SIG-M5 (cell line): ENCODE measurements around the gene SCAMP1.

Source experiments
- DNase-seq: peaks from one replicate; lab custom pipeline; 2025; lab: John Stamatoyannopoulos, UW

The SCAMP1 gene

DNA sequence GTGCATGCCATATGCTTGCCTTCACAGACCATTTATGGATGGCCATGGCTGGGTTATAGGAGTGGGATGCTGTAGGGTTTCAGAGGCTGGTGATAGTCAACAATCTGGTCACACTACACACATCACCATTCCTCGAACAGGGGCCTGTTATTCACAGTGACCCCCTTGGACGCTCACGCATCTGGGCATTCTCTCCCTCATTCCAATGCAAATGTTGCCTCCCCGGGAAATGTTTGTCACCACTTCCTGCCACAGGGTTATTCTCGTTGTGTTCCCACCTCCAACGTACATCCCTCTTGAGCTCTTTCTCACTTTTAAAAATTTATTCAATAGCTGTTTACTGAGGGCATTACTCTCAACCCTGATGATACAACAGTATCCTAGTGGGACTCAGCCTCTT is 135.4 kb downstream of the SCAMP1 start:
- DNase-seq: no peak

DNA sequence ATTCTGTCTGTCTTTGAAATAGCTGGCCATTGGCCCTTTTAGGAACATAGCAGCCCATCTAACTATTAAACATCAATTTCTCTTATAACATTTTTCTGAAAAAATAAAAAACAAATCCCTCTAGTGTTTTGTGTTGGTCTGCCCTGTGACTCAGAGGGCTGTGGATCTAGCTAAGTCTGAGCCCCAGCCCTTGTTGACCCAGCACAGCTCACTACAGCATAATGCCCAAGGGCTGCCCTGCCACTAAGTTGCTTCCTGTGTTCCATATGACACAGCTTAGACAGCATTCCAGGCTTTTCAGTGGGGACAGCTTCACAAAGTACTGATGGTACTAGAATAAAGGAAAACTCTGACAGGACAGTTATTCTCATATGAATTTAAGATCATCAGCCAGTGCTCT is 136.0 kb downstream of the SCAMP1 start:
- no peak for DNase-seq

DNA sequence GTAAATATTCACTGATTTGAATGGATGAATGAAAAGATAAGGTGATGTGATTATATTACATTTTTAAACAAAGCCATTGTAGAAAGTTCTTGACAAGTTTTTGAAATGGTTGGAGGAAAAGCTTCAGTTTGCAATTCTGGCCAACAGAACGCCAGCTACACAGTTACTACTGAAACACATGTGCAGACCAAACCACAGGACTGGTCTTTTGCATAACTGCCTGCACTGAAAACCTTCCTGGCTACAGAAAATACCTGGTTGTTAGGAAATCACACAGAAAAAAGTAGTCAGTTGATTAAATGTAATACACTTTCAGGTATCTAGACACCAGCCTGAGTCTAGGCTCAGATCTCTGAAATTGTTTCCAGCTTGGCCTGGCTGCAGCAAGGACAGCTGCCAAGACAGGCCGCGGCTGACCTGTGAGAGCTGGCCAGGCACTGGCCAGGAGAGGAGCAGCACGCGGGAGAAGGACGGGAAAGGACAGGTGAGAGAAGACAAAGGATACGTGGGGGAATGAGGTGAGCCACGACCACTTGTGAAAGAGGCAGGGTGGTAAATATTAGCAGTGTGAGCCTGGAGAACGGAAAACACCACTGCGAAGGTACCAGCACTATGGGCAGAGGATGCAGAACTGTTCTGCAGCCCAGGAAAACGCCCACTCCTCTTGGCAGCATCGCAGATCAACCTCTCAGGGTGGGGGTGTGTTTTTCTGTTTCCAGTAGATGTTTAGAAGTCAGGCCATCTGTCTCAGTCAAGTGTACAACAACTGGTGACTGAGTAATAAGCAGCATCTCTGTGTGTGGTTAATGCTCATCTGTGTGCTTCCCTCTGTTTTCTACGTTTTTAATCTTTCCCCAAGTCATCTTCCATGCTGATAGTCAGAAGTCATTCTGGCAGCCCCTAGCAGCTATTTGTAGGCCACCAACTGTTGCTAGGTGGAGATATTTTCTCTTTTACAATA is 137.4 kb downstream of the SCAMP1 start:
- DNase-seq: no peak

DNA sequence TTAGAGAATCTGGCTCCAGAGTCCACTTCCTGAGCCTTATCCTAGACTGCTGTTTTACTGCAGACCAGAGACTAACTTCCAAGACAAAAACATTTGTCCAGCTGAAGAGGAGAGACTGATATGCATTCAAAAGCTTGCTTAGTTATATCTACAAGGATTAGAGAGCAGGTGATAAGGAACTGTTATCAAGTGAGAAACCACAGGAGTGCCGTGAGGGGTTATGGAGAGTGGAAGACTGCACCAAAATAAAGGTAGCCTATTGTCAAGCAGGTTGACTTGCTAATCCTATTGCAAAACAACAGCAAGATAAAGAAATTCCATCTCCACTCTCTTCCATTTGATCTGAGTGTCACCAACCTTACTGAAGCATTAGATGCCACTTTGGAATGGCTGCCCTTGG is 139.1 kb downstream of the SCAMP1 start:
- DNase-seq: no peak

DNA sequence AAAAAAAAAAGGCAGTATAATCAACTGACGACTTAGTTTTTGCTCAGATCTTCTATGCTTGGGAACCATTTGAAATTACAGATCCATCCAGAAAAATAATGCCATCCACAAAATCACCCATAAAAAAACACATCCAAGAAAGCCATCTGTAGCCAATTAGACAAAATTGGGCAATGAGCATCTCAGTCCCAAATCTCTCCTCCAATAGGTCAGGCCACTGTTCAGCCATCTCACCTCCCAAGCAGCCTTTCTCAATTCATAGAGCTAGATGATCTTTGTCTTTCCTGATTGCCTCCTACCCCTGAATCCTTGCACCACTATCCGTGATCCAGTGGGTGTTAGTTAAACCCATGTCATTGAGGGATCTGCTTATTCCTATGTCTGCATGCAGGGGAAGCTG is 139.6 kb downstream of the SCAMP1 start:
- no peak for DNase-seq

DNA sequence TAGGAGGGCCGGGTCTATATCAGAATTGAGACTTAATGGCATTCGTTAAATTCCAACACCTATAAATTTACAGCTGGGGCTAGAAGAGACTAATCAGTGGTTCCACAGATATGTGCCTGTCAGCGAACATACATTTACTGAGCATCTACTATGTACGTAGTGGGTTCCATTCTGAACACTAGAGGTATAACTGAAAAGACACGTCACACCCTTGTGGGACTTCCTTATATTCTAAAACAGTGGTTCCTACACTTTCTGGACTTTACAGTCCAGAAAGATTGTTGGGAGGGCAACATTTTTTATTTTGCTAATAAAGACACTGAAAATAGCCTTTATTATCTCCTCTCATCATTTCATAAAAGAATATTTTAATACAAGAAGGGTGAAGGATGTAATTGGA is 140.5 kb downstream of the SCAMP1 start:
- no peak for DNase-seq

DNA sequence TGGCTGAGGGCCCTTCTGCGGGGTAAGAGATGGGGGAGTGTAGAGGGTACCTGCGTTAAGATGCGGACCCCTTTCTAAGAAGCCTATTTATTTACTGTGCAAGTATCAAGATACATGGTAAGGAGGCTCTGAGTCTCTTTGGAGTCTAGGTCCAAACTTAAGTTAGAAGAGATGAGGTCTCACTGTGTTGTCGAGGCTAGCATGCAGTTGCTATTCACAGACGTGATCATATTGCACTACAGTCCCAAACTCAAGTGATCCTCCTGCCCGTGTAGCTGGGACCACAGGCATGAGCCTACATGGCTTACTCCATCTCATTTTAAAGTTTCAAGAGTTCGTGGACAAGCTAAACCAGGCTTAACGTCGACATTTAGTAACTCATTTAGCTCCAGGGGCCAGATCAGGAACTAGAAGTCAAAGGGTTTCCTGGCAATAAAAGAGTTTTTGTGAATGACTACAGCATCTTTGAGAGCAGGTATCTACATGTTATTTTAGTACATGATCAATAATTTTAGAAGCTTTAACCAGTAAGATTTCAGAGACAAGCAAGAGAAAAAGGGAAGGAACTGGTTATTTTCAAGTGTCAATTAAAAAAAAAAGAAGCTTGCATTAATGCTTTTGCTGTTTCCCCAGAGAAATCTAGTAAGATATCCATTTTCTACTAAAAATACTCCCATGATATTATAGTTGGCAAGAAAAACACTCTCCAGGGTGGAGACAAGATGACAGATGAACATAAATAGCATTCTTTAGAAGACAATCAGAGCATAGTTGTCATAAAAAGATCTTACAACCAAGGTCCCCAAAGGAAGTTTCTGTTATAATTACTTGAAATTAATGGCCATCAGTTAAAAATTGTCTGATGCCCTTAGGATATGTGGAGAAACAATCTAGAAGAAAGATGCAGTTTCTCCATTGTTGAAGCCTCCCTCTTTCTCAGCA is 141.3 kb downstream of the SCAMP1 start:
- no peak for DNase-seq

DNA sequence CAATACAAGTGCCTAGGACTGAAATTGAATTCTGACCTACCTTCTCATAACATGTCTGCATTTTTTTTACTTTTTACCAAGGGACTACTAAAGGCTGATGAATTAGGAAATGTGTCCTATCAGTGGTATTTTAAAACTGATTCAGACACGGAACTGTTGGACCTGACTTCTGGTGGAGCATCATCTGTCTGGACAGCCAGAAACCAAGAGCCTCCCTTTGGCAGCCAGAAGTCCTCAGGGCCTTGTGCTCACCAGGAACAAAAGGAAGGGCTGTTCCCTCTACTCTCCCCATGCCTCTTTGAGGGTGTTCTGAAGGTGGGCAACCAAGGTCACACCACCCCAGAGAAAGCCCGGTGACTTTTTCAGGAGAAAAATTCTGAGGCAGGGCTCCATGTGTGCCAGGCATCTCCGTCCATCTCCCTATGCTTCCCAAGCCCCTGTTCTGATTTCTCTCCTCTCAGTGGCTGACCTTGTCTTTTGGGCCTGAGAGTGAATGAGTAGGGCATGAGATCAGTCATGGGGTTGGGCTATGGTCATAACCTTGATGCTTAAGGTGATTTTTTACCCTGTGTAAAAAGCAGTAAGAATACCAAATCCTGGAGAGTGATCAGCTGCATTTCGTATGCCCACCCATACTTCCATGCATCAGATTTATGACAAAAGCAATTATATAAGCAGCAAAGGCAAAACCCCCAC is 143.7 kb downstream of the SCAMP1 start:
- no peak for DNase-seq

DNA sequence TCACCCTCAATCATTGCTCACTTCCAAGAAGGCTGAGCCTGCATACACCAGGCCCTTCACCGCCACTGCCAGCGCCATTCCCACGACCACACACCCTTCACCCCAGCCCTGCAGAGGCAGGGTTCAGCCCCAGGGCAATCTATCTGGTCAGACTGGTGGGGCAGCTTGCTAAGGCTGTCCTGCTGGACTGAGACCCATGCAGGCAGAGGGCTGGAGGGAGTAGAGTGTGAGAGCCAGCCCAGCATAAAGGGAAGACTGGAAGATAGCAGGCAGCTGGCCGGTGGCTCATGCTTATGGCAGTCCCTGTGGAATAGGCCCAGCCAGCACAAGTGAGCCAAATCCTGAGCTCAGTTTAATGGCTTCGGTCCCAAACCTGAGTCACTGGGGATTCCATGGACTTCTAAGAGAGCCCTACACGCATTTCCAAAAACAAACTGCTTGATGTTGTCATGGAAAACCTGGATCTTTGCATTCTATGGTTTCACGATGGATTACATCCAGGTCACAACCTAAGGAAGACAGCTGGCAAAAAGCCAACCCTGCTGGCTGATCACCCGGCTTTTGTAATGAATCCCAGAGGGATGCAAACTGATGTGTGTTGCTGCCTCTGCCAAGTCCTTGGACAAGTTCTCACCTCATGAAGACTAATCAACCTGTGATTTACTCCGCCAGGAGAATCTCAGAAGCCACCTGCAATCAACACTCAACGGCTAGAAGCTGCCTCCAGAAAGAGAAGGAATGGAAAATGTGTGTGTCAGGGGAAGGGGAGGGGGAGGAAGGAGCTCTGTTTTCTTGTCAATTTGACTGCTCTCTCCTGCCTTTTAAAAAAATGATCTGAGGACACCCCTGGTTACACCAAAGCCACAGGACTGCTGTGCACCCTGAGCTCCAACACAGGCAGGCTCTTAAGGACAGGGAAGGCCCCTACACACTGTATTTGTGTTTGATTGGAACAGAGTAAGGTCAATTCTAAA is 144.6 kb downstream of the SCAMP1 start:
- no peak for DNase-seq

DNA sequence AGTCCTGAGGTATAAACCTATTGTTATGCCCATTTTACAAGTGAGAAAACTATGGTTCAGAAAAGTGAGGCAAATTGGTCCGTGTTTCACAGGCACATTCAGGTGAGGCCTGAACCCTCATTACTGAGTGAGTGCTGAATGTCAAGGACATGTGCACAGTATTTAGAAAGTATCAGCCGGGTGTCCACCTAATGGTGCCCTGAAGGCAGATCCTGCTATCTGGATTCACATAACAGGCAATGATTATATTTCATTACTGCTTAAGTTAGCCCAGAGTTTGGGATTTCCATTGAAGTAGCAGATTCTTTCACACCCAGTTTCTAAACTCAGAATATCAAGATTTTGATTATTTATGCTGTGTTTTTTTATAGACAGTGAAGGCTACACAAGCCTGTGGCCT is 145.4 kb downstream of the SCAMP1 start:
- no peak for DNase-seq

DNA sequence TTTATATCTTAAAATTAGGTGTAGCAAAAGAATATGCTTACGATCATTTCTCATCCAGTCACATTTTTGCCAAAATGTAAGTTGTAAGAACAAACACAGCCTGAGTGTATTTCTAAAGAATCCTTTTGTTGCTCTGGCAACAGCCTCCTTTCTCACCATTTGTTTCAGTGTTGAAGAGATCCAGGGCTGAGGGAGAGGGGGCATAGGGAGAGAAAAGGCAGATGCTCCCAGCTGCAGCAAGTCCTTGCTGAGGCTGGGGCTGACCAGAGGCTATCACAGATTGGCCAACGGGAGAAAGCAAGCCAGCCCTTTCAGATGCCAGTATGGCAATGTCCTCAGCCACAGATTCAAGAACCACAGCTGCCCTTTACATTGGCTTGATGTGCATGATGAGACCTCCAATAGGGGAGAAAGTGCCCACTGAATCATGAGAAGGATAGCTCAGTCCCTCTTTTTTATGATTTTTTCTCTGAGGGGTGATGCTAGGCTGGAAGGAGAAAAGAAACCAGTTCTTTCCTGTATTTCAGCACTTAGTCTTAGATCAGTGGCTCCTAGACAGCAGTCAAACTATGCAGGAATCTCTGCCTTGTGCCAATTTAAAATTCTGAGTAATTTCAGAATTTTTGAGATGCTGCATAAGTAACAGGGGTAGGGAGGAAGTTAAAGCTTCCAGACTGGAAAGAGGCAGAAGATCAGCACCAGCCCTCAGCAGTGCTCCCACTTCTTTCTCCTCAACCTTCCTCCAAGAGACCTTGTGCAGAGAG is 146.0 kb downstream of the SCAMP1 start:
- DNase-seq: no peak

DNA sequence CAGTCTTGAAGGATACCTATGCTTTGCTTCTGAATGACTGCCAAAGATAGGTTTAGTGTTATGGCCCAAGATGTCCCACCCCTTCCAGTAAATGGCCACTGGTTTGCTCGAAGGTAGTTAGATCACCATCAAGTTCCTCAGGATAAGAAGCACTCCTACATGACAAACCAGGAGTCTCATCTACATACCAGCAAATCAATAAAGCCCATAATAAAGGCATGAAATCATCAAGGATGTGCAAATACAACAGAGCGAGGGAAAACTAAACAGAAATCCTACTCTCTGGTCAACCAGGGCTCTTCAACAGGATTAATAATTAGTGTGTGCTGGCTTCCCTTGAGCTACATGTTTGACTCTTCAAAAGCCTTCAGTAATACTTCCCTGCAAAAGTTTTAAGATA is 147.1 kb downstream of the SCAMP1 start:
- no peak for DNase-seq

DNA sequence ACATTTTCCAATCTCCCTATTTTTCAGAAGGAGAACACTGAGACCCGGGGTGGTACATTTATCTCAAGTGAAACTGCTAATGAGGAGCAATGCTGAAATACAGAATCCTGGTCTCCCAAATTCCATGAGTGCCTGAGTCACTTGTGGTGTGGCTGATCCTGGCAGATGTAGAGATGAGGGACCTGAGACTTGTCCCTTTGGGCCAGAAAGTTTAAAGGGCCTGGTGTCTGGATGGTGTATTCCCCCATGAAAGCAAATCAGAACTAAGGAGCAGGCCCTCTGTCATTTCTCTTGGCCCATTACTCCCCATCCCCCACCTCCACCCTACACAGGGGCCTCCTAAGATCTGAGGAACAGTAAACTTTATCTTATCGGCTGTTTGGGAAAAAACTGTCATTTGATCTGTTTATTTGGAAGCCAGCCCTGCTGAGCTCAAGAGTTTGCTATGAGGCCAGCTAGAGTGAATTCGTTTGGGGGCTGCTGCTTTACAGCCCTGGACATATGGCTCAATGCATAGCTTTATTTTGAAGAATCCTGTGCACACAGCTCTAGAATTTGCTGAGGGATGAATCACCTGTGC is 147.9 kb downstream of the SCAMP1 start:
- DNase-seq: no peak

DNA sequence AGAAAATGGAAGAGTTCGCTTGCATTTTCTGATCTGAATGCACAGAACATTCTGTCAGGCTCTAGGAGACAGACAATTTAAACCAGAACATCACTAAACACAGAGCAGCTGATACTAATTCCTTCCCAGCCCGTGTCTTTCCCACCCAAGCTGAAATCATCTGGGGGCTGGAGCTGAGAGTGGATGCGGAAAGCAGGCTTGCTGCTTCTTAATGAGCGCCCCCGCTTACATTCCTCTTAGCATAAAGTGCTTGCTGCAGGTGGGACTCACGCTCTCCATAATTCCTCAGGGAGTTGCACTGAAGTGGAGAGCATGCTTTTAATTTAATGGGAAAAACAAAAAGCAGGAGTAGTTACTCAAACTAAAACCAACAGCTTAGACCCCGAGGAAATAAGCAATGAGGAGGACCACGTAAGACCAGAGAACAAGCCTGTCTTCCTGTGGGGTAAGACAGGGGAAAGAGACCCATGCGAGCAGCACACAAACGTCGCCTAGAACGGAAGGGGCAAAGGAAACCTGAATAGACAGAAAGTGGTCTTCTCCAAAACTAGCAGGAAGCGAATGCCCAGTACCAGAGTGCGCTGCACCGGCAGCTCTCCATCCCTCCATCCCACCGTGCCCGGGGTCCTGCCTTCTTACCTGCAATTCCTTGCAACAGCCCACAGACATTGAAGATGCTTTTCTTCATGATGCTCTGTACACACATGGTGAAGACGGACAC is 148.9 kb downstream of the SCAMP1 start:
- DNase-seq: no peak

DNA sequence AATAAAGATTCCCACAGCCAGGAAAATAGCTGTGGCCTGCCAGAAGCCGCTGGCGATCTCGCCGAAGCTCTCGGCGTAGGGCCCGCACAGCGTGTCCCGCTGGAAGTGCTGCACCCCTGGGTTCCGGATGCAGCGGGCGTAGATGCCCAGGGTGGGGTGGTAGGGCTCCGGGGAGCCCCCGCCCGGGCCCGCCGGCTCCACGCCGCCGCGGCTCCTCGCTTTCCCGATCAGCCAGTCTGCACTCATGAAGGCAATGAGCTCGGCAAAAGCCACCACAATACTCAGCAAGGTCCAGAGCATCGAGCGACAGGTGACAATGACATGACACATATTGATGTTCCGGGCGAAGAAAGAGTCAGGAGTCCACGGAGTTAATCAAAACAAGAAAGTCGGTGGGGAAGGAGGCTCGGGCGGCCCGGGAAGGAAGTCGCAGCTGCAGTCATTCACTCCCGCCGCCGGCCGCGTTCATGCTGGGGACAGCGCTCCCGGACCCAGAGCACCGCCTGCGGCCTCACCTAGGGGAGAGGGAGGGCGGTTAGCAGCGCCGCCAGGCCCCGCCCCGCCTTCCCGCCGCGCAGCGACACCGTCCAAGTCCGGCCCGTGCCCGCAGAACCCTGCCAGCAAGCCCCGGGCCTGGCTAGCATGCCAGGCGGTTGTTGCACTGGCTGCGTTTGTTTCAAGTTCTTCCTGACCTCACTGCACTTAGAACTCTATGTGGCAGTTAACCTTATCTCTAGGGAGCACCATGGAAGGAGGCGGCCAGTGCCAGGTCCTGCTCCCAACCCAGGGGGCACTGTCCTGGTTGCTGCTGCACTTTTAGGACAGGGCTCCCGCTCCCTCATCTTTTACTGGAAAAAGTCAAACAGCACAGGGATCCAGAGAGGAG is 149.7 kb downstream of the SCAMP1 start:
- DNase-seq: no peak

DNA sequence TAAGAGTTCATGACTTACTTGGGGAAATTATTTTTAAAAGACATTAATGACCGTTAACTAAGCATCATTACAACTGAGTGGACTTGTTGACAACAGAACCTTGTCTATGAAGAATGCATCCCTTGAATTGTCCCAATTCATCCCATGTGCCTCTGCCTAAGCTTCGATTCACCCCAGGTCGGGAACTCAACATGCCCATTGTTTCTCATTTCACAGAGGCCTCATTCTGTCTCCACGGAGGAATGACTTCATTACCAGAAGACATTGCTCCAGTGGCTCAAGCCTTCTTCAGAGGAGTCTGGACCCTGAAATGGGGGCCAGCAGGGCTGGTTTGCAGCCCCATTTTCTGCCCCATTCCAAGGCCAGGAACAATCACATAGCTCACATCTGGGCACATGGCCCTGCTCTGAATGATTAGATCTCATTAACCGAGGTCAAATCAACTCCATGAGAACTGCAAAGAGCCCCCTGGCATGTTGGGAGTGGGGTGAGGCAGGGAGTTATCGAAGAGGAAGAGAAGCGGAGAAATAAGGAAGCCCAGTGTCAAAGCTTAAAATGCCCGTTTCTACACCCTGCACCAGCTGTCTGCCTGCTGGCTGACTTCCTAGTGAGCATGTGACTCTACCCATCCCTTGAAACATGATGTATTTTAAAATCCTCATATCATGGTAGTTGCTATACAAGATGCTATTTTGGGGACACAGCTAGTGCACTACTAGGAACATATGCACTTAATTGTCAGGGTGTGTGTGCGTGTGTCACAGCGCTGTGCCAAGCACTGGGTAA is 150.9 kb downstream of the SCAMP1 start:
- DNase-seq: no peak

DNA sequence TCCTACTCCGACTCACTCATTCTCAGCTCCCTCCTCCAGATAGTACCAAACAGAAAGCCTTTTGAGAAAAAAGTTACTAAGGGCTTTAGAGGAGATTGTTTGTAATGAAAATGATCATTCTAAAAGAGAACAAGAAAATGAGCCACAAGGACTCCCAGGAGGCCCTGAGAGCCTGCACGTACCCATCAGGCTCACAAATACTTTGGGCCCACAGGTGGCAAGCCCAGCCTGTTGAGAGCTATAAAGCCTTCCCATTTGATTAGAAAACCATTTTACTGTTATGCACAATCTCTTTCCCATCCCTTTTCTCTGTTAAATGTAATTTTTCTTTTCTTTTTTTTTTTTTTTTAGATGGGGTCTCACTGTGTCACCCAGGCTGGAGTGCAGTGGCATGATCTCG is 152.0 kb downstream of the SCAMP1 start:
- DNase-seq: no peak
